ENCODE measurements around the gene AKR1C8. TPM values are rescaled to one million over a fixed set of nuclear protein-coding genes. Genes with fewer than 3 reads are reported as not detected.

AKR1C8 gene
- total and polyA plus RNA-seq, 2 donors (not counting 3 experiments of a cell fraction or from before 2014, with no cell fraction given) = not detected

GRCh38 chr10:5146920-5147254 is 38.1 kb downstream of the AKR1C8 start:
- Histone ChIP-seq H3K9ac (replicated peaks; ENCODE audit: extremely low read depth, insufficient read depth, low read length) (no peak overlapping the region), H3K4me3 (replicated peaks in 1 of 3; ENCODE audit: insufficient read depth in 1 of 3, low read depth in 1 of 3, low read length in 3 of 3) (no peak overlapping the region), H3K9me3 (replicated peaks; ENCODE audit: control insufficient read depth, insufficient read depth, low read length) (no peaks in the 10 kb centered on the region), H2AFZ (ENCODE audit: low read depth, low read length) (no peak overlapping the region), H3K4me1 (ENCODE audit: control insufficient read depth, extremely low read depth, insufficient read depth, low read length) (no peaks in the 10 kb centered on the region), H3K27me3 (ENCODE audit: control insufficient read depth in 2 of 2, insufficient read depth in 2 of 2, low read length in 2 of 2) (no peaks in the 10 kb centered on the region), H4K20me1 (replicated peaks; ENCODE audit: control insufficient read depth, extremely low read depth, insufficient read depth, low read length) (no peaks in the 10 kb centered on the region), H3K79me2 (ENCODE audit: control insufficient read depth, insufficient read depth, low read length) (no peaks in the 10 kb centered on the region), H3K36me3 (ENCODE audit: control insufficient read depth in 2 of 2, extremely low read depth in 1 of 2, insufficient read depth in 2 of 2, low read length in 2 of 2) (no peaks in the 10 kb centered on the region), H3K4me2 (ENCODE audit: insufficient read depth, low read length) (no peak overlapping the region), H3K27ac (ENCODE audit: insufficient read depth, low read depth, low read length) (no peak overlapping the region), H3K9me1 (replicated peaks; ENCODE audit: control insufficient read depth, extremely low read depth, insufficient read depth, low read length) (no peaks in the 10 kb centered on the region)
- FAIRE-seq (no peak), DNase-seq (ENCODE audit: low read depth, low spot score) (no peak)
- ChIA-PET POLR2A (no interaction called here), CTCF (no interaction called here)
- BruUV-seq (replicated peaks) = no TSS peak
- no peak for TF ChIP-seq FOS (IDR thresholded peaks at IDR 0.05; ENCODE audit: borderline replicate concordance, insufficient read depth, low read length)
- TF ChIP-seq CTCF (IDR thresholded peaks at IDR 0.05; ENCODE audit: extremely low read depth in 1 of 2, insufficient read depth in 1 of 2, low read depth in 1 of 2, low read length in 2 of 2) = no peak
- no peak for TF ChIP-seq JUN (IDR thresholded peaks at IDR 0.05; ENCODE audit: borderline replicate concordance, insufficient read depth, insufficient read length, low read depth)
- no peak for TF ChIP-seq POLR2AphosphoS5 (IDR thresholded peaks at IDR 0.05; ENCODE audit: insufficient read depth, low read depth, low read length)
- TF ChIP-seq GATA2 (IDR thresholded peaks at IDR 0.05; ENCODE audit: insufficient read depth, insufficient read length, low read depth, low read length) = no peak
- TF ChIP-seq EZH2 (IDR thresholded peaks at IDR 0.05; ENCODE audit: borderline replicate concordance, low read depth, low read length, severe bottlenecking) = no peak
- no peak for TF ChIP-seq MAX (IDR thresholded peaks at IDR 0.05; ENCODE audit: insufficient read depth, insufficient read length)
- no peak for TF ChIP-seq POLR2A (IDR thresholded peaks at IDR 0.05; ENCODE audit: low read depth, low read length)
- no peak for TF ChIP-seq MYC (IDR thresholded peaks at IDR 0.05; ENCODE audit: low read depth, low read length)
- intact Hi-C loops (cut with micrococcal nuclease) = no loop called here
- dilution Hi-C loops (cut with MboI; ENCODE audit: extremely low pct_ligation_motif_present, low sequenced_read_pairs) = no loop called here
